GM18909 (cell line): Measurements from ENCODE around the gene ETS2.

Experiments
- ATAC-seq: cut with Tn5 transposase; IDR thresholded peaks from one replicate; pipeline ENCODE4 v1.9.1; 2021; ENCODE audit warnings: mild to moderate bottlenecking; ENCODE audit not compliant: unreplicated experiment, poor library complexity

ETS2 gene

GRCh38 chr21:38805328-38806152 lies at the start of gene ETS2:
TSS of gene ETS2 (plus strand) at chr21:38805929. CDS start at chr21:38810035, 4,106 bp downstream.
- ATAC-seq: peak; percentile 69

- no peak for ATAC-seq
Measured at GRCh38 chr21:38756746-38757145, 49.0 kb upstream of the ETS2 start.

GRCh38 chr21:38758501-38759214 lies 47.1 kb upstream of the ETS2 start:
- ATAC-seq: no peak

GRCh38 chr21:38759413-38759812 lies 46.3 kb upstream of the ETS2 start:
- no peak for ATAC-seq

GRCh38 chr21:38760017-38760761 lies 45.5 kb upstream of the ETS2 start:
- no peak for ATAC-seq

GRCh38 chr21:38760762-38761155 lies 45.0 kb upstream of the ETS2 start:
- ATAC-seq: no peak

GRCh38 chr21:38761531-38761930 lies 44.2 kb upstream of the ETS2 start:
- no peak for ATAC-seq

GRCh38 chr21:38765056-38765455 lies 40.7 kb upstream of the ETS2 start:
- ATAC-seq: no peak

- ATAC-seq: peak; percentile 96
Measured at GRCh38 chr21:38766987-38767722, 38.6 kb upstream of the ETS2 start.

- ATAC-seq: no peak
Measured at GRCh38 chr21:38768471-38769063, 37.2 kb upstream of the ETS2 start.

- ATAC-seq: no peak
Measured at GRCh38 chr21:38769191-38769780, 36.4 kb upstream of the ETS2 start.

- no peak for ATAC-seq
Measured at GRCh38 chr21:38770660-38771059, 35.1 kb upstream of the ETS2 start.

GRCh38 chr21:38771536-38771935 lies 34.2 kb upstream of the ETS2 start:
- no peak for ATAC-seq

- ATAC-seq: no peak
Measured at GRCh38 chr21:38772646-38773045, 33.1 kb upstream of the ETS2 start.

GRCh38 chr21:38773099-38774061 lies 32.3 kb upstream of the ETS2 start:
- no peak for ATAC-seq

GRCh38 chr21:38774152-38774551 lies 31.6 kb upstream of the ETS2 start:
- no peak for ATAC-seq

GRCh38 chr21:38774586-38775285 lies 31.0 kb upstream of the ETS2 start:
- no peak for ATAC-seq

GRCh38 chr21:38775733-38776132 lies 30.0 kb upstream of the ETS2 start:
- ATAC-seq: no peak
